Measurements from ENCODE around the gene PABPN1L. TPM values are rescaled to one million over a fixed set of nuclear protein-coding genes. Genes with fewer than 3 reads are reported as not detected.
A peak's percentile ranks its signal among the peaks of the same experiment; 100 is the strongest.

Gene PABPN1L
- total RNA-seq, 1 donor from 2014 or later: not detected

- Mint-ChIP-seq H3K4me1 (peaks cover 7% of the 10 kb centered on the region), H3K4me3 (no peak overlapping the region), H3K27me3 (ENCODE audit: insufficient read depth, low read depth) (no peaks in the 10 kb centered on the region), H3K27ac (no peak overlapping the region), H3K36me3 (peaks cover 2% of the 10 kb centered on the region), H3K9me3 (no peaks in the 10 kb centered on the region)
- no peak overlapping the region for H3K27ac ChIP-seq
- no peak overlapping the region for H3K4me2 ChIP-seq
- H3K9ac ChIP-seq: no peak overlapping the region
- H3K9me3 ChIP-seq (ENCODE audit: low read depth): no peaks in the 10 kb centered on the region
- no peaks in the 10 kb centered on the region for H3K36me3 ChIP-seq
- no peak for DNase-seq (ENCODE audit: low spot score)
- peaks cover 2% of the 10 kb centered on the region for H3K4me1 ChIP-seq
- H3K27me3 ChIP-seq: no peaks in the 10 kb centered on the region
- peaks cover 6% of the 10 kb centered on the region for H4K20me1 ChIP-seq (ENCODE audit: low read depth)
- peaks cover 6% of the 10 kb centered on the region for H3K79me2 ChIP-seq (ENCODE audit: low read depth)
- H3K4me3 ChIP-seq: no peak overlapping the region
- TF ChIP-seq EZH2 (IDR thresholded peaks at IDR 0.05) (no peak), CTCF (IDR thresholded peaks at IDR 0.05) (no peak), EZH2phosphoT487 (IDR thresholded peaks at IDR 0.05) (no peak)
- no peak overlapping the region for H2AFZ ChIP-seq (replicated peaks)
- H3F3A ChIP-seq (ENCODE audit: low read depth): no peaks in the 10 kb centered on the region
These were observed 3.5 kb downstream of the PABPN1L start for GRCh38 chr16:88862968-88863367.

GRCh38 chr16:88861359-88861758, 5.1 kb downstream of the PABPN1L start:
- peaks cover 12% of the 10 kb centered on the region for H3K4me1 Mint-ChIP-seq
- Histone ChIP-seq H4K20me1 (ENCODE audit: low read depth) (peaks cover 6% of the 10 kb centered on the region), H3K27me3 (no peaks in the 10 kb centered on the region), H3F3A (ENCODE audit: low read depth) (no peaks in the 10 kb centered on the region), H3K9me3 (ENCODE audit: low read depth) (no peaks in the 10 kb centered on the region), H3K27ac (no peak overlapping the region), H3K9ac (no peak overlapping the region), H2AFZ (replicated peaks) (no peak overlapping the region), H3K36me3 (no peaks in the 10 kb centered on the region), H3K4me1 (peaks cover 4% of the 10 kb centered on the region), H3K79me2 (ENCODE audit: low read depth) (peaks cover 14% of the 10 kb centered on the region), H3K4me2 (no peak overlapping the region), H3K4me3 (no peak overlapping the region)
- no peak overlapping the region for H3K4me3 Mint-ChIP-seq
- H3K9me3 Mint-ChIP-seq: no peaks in the 10 kb centered on the region
- H3K27ac Mint-ChIP-seq: no peak overlapping the region
- peaks cover 2% of the 10 kb centered on the region for H3K36me3 Mint-ChIP-seq
- DNase-seq (ENCODE audit: low spot score): no peak
- TF ChIP-seq CTCF (IDR thresholded peaks at IDR 0.05): no peak
- TF ChIP-seq EZH2phosphoT487 (IDR thresholded peaks at IDR 0.05): no peak
- no peak for TF ChIP-seq EZH2 (IDR thresholded peaks at IDR 0.05)
- no peaks in the 10 kb centered on the region for H3K27me3 Mint-ChIP-seq (ENCODE audit: insufficient read depth, low read depth)

- no peak overlapping the region for H3K4me3 ChIP-seq
- H3K9me3 Mint-ChIP-seq: no peaks in the 10 kb centered on the region
- H3K79me2 ChIP-seq (ENCODE audit: low read depth): peaks cover 14% of the 10 kb centered on the region
- TF ChIP-seq EZH2 (IDR thresholded peaks at IDR 0.05) (no peak), EZH2phosphoT487 (IDR thresholded peaks at IDR 0.05) (no peak), CTCF (IDR thresholded peaks at IDR 0.05) (no peak)
- H2AFZ ChIP-seq (replicated peaks): no peak overlapping the region
- peaks cover 18% of the 10 kb centered on the region for H3K4me1 Mint-ChIP-seq
- no peak overlapping the region for H3K9ac ChIP-seq
- H3K4me2 ChIP-seq: no peak overlapping the region
- no peaks in the 10 kb centered on the region for H3K9me3 ChIP-seq (ENCODE audit: low read depth)
- H3K27ac ChIP-seq: no peak overlapping the region
- H3F3A ChIP-seq (ENCODE audit: low read depth): peaks cover 4% of the 10 kb centered on the region
- no peaks in the 10 kb centered on the region for H3K27me3 ChIP-seq
- no peaks in the 10 kb centered on the region for H3K36me3 ChIP-seq
- no peak overlapping the region for H3K27ac Mint-ChIP-seq
- peaks cover 4% of the 10 kb centered on the region for H3K4me1 ChIP-seq
- H3K4me3 Mint-ChIP-seq: peak overlapping the region; percentile 64
- DNase-seq (ENCODE audit: low spot score): no peak
- peaks cover 2% of the 10 kb centered on the region for H3K27me3 Mint-ChIP-seq (ENCODE audit: insufficient read depth, low read depth)
- H3K36me3 Mint-ChIP-seq: peaks cover 2% of the 10 kb centered on the region
- peaks cover 14% of the 10 kb centered on the region for H4K20me1 ChIP-seq (ENCODE audit: low read depth)
These were observed 6.9 kb downstream of the PABPN1L start for GRCh38 chr16:88859381-88860091.

Measured in neural progenitor cell (in vitro differentiated cells).